ENCODE results near the gene ZNF385D. TPM values are rescaled to one million over a fixed set of nuclear protein-coding genes. Genes with fewer than 3 reads are reported as not detected.

ZNF385D gene
- total and polyA plus RNA-seq, 4 donors: 0.08 to 0.50 (median 0.09) TPM

- Histone ChIP-seq H3K36me3 (ENCODE audit: control insufficient read depth in 4 of 4, insufficient read depth in 3 of 4, low read depth in 1 of 4, low read length in 3 of 4) (no peaks in the 10 kb centered on the region), H3K4me1 (ENCODE audit: control insufficient read depth in 4 of 4, insufficient read depth in 4 of 4, low read length in 3 of 4) (no peaks in the 10 kb centered on the region), H3K9me3 (ENCODE audit: control insufficient read depth in 4 of 4, low read length in 3 of 4) (no peaks in the 10 kb centered on the region), H3K27ac (ENCODE audit: low read depth in 1 of 2, low read length in 2 of 2) (no peak overlapping the region), H3K9ac (ENCODE audit: low read depth in 1 of 2, low read length in 2 of 2) (no peak overlapping the region), H3K27me3 (ENCODE audit: control insufficient read depth in 4 of 4, insufficient read depth in 4 of 4, low read length in 3 of 4) (no peaks in the 10 kb centered on the region), H3K4me3 (ENCODE audit: low read depth in 1 of 3, low read length in 3 of 3) (no peak overlapping the region)
- 51% methylated on average over 5 of the region's 5 CpGs for WGBS
- no peak for DNase-seq (ENCODE audit: low spot score)
- TF ChIP-seq RAD21 (IDR thresholded peaks at IDR 0.05) (no peak), EGR1 (IDR thresholded peaks at IDR 0.05; ENCODE audit: low read depth in 2 of 2) (no peak)
Measured at GRCh38 chr3:21509731-21510470, 241.1 kb downstream of the ZNF385D start.

DNA sequence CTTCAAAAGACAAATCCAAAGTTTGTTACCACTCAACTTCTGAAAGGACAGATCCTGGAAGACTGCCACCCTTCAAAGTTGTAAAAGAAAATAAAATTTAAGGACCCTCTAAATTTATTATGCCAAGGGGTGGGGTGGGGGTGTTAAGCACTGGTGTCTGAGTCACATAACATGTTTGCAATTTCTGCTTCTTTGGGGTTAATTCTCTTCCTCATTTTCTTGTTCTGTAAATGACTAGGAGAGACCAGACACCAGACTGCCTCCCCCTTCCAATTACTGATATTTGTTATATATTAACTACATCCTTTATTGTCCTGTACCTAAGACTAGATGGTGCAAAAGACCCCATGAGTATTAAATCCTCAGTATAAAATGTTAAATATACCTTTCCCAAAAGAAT, 242.8 kb downstream of the ZNF385D start:
- H3K4me1 ChIP-seq (ENCODE audit: control insufficient read depth in 4 of 4, insufficient read depth in 4 of 4, low read length in 3 of 4): no peaks in the 10 kb centered on the region
- H3K36me3 ChIP-seq (ENCODE audit: control insufficient read depth in 4 of 4, insufficient read depth in 3 of 4, low read depth in 1 of 4, low read length in 3 of 4): no peaks in the 10 kb centered on the region
- no peak overlapping the region for H3K4me3 ChIP-seq (ENCODE audit: low read depth in 1 of 3, low read length in 3 of 3)
- H3K27me3 ChIP-seq (ENCODE audit: control insufficient read depth in 4 of 4, insufficient read depth in 4 of 4, low read length in 3 of 4): no peaks in the 10 kb centered on the region
- DNase-seq (ENCODE audit: low spot score): no peak
- TF ChIP-seq HNF4A (conservative IDR thresholded peaks at IDR 0.05) (no peak), GABPA (IDR thresholded peaks at IDR 0.05 in 1 of 2, conservative IDR thresholded peaks at IDR 0.05 in 1 of 2) (no peak), HNF4G (IDR thresholded peaks at IDR 0.05) (no peak), EGR1 (IDR thresholded peaks at IDR 0.05; ENCODE audit: low read depth in 2 of 2) (no peak), ZBTB33 (IDR thresholded peaks at IDR 0.05) (no peak), FOXA1 (IDR thresholded peaks at IDR 0.05) (no peak), TAF1 (conservative IDR thresholded peaks at IDR 0.05) (no peak), CTCF (IDR thresholded peaks at IDR 0.05; ENCODE audit: low read depth, low read length, missing input control) (no peak), REST (IDR thresholded peaks at IDR 0.05) (no peak), SP1 (IDR thresholded peaks at IDR 0.05) (no peak), RAD21 (IDR thresholded peaks at IDR 0.05) (no peak), FOXA2 (IDR thresholded peaks at IDR 0.05) (no peak), YY1 (IDR thresholded peaks at IDR 0.05) (no peak), JUND (IDR thresholded peaks at IDR 0.05) (no peak)
- TF ChIP-seq, protein P1, sequence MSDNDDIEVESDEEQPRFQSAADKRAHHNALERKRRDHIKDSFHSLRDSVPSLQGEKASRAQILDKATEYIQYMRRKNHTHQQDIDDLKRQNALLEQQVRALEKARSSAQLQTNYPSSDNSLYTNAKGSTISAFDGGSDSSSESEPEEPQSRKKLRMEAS (IDR thresholded peaks at IDR 0.05): no peak
- TF ChIP-seq, protein P2, sequence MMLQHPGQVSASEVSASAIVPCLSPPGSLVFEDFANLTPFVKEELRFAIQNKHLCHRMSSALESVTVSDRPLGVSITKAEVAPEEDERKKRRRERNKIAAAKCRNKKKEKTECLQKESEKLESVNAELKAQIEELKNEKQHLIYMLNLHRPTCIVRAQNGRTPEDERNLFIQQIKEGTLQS (IDR thresholded peaks at IDR 0.05): no peak
- no peak overlapping the region for H3K9ac ChIP-seq (ENCODE audit: low read depth in 1 of 2, low read length in 2 of 2)
- H3K9me3 ChIP-seq (ENCODE audit: control insufficient read depth in 4 of 4, low read length in 3 of 4): no peaks in the 10 kb centered on the region
- H3K27ac ChIP-seq (ENCODE audit: low read depth in 1 of 2, low read length in 2 of 2): no peak overlapping the region

Data from liver (tissue), 9 donors.